Memory B cell (primary cell): ENCODE measurements around the gene PRR13.

ENCODE experiments used
- ATAC-seq: fragments of 150-1000 bp; cut with Tn5 transposase; 2 replicates; pipeline ENCODE4 v1.10.0; 2021; ENCODE audit warnings: low read depth, mild to moderate bottlenecking, moderate library complexity
- DNase-seq, 2 donors: peaks; one replicate each; pipeline ENCODE4 v3.0.0; 2022; ENCODE audit warnings: low spot score in 2 of 2
- H3K27ac Mint-ChIP-seq: one replicate; pipeline ENCODE4 v1.8.0; 2022; ENCODE audit warnings: mild to moderate bottlenecking, moderate library complexity, mixed read lengths
- H3K27me3 Mint-ChIP-seq: one replicate; pipeline ENCODE4 v1.8.0; 2022; ENCODE audit warnings: mixed read lengths
- H3K36me3 Mint-ChIP-seq: one replicate; pipeline ENCODE4 v1.8.0; 2022; ENCODE audit warnings: mild to moderate bottlenecking, mixed read lengths
- H3K4me1 Mint-ChIP-seq: one replicate; pipeline ENCODE4 v1.8.0; 2022; ENCODE audit warnings: mixed read lengths
- H3K4me3 Mint-ChIP-seq: one replicate; pipeline ENCODE4 v1.8.0; 2022; ENCODE audit warnings: mild to moderate bottlenecking, moderate library complexity, mixed read lengths
- H3K9me3 Mint-ChIP-seq: one replicate; pipeline ENCODE4 v1.8.0; 2022; ENCODE audit warnings: mixed read lengths

Gene PRR13

GRCh38 chr12:53453953-53454640 is 12.6 kb downstream of the PRR13 start:
- Mint-ChIP-seq H3K4me3 (no peak overlapping the region), H3K9me3 (no peaks in the 10 kb centered on the region), H3K4me1 (peaks cover 20% of the 10 kb centered on the region), H3K27me3 (no peaks in the 10 kb centered on the region), H3K27ac (no peak overlapping the region), H3K36me3 (peaks cover 14% of the 10 kb centered on the region)
- no peak for DNase-seq
- no peak for ATAC-seq

- Mint-ChIP-seq H3K9me3 (no peaks in the 10 kb centered on the region), H3K4me3 (no peak overlapping the region), H3K27ac (no peak overlapping the region), H3K4me1 (peaks cover 21% of the 10 kb centered on the region), H3K36me3 (peaks cover 16% of the 10 kb centered on the region), H3K27me3 (no peaks in the 10 kb centered on the region)
- ATAC-seq = no peak
- no peak for DNase-seq
Observed at GRCh38 chr12:53454707-53455106, 13.2 kb downstream of the PRR13 start.

GRCh38 chr12:53456654-53457366 is 15.3 kb downstream of the PRR13 start:
- no peak overlapping the region for H3K27ac Mint-ChIP-seq

GRCh38 chr12:53459097-53459496 is 17.6 kb downstream of the PRR13 start:
- DNase-seq (no peak), ATAC-seq (no peak)
- no peak overlapping the region for H3K27ac Mint-ChIP-seq
- H3K4me1 Mint-ChIP-seq = peaks cover 15% of the 10 kb centered on the region
- no peaks in the 10 kb centered on the region for H3K9me3 Mint-ChIP-seq
- H3K4me3 Mint-ChIP-seq = no peak overlapping the region
- no peaks in the 10 kb centered on the region for H3K27me3 Mint-ChIP-seq
- H3K36me3 Mint-ChIP-seq = peaks cover 36% of the 10 kb centered on the region

More at GRCh38 chr12:53456654-53457366, 15.3 kb downstream of the PRR13 start:
- H3K4me1 Mint-ChIP-seq = peaks cover 23% of the 10 kb centered on the region
- peaks cover 29% of the 10 kb centered on the region for H3K36me3 Mint-ChIP-seq
- H3K27me3 Mint-ChIP-seq = no peaks in the 10 kb centered on the region
- ATAC-seq (no peak), DNase-seq (no peak)
- H3K9me3 Mint-ChIP-seq = no peaks in the 10 kb centered on the region
- H3K4me3 Mint-ChIP-seq = no peak overlapping the region

GRCh38 chr12:53461059-53461458 is 19.5 kb downstream of the PRR13 start:
- no peak for DNase-seq
- peaks cover 38% of the 10 kb centered on the region for H3K36me3 Mint-ChIP-seq
- ATAC-seq = no peak
- H3K4me3 Mint-ChIP-seq = no peak overlapping the region
- H3K9me3 Mint-ChIP-seq = no peaks in the 10 kb centered on the region
- H3K27me3 Mint-ChIP-seq = no peaks in the 10 kb centered on the region
- H3K27ac Mint-ChIP-seq = peak overlapping the region; percentile 35
- peaks cover 12% of the 10 kb centered on the region for H3K4me1 Mint-ChIP-seq

GRCh38 chr12:53461591-53461990 is 20.1 kb downstream of the PRR13 start:
- Mint-ChIP-seq H3K9me3 (no peaks in the 10 kb centered on the region), H3K27ac (no peak overlapping the region), H3K27me3 (no peaks in the 10 kb centered on the region), H3K4me3 (no peak overlapping the region), H3K36me3 (peaks cover 42% of the 10 kb centered on the region), H3K4me1 (peaks cover 13% of the 10 kb centered on the region)
- ATAC-seq (no peak), DNase-seq (no peak)

- no peak overlapping the region for H3K27ac Mint-ChIP-seq
- H3K9me3 Mint-ChIP-seq = no peaks in the 10 kb centered on the region
- H3K4me1 Mint-ChIP-seq = peaks cover 18% of the 10 kb centered on the region
- no peak for ATAC-seq
- H3K27me3 Mint-ChIP-seq = no peaks in the 10 kb centered on the region
- no peak for DNase-seq
- H3K4me3 Mint-ChIP-seq = no peak overlapping the region
- peaks cover 49% of the 10 kb centered on the region for H3K36me3 Mint-ChIP-seq
Observed at GRCh38 chr12:53462935-53463334, 21.4 kb downstream of the PRR13 start.

GRCh38 chr12:53463802-53464560 is 22.4 kb downstream of the PRR13 start:
- H3K27me3 Mint-ChIP-seq = no peaks in the 10 kb centered on the region
- H3K27ac Mint-ChIP-seq = peak overlapping the region; percentile 40
- ATAC-seq (no peak), DNase-seq (no peak)
- peaks cover 18% of the 10 kb centered on the region for H3K4me1 Mint-ChIP-seq
- no peaks in the 10 kb centered on the region for H3K9me3 Mint-ChIP-seq
- H3K36me3 Mint-ChIP-seq = peaks cover 52% of the 10 kb centered on the region
- no peak overlapping the region for H3K4me3 Mint-ChIP-seq

GRCh38 chr12:53464685-53465418 is 23.3 kb downstream of the PRR13 start:
- H3K27me3 Mint-ChIP-seq = no peaks in the 10 kb centered on the region
- no peaks in the 10 kb centered on the region for H3K9me3 Mint-ChIP-seq
- ATAC-seq (no peak), DNase-seq (no peak)
- peaks cover 16% of the 10 kb centered on the region for H3K4me1 Mint-ChIP-seq
- no peak overlapping the region for H3K27ac Mint-ChIP-seq
- no peak overlapping the region for H3K4me3 Mint-ChIP-seq
- peaks cover 50% of the 10 kb centered on the region for H3K36me3 Mint-ChIP-seq

- Mint-ChIP-seq H3K36me3 (peaks cover 43% of the 10 kb centered on the region), H3K27me3 (no peaks in the 10 kb centered on the region), H3K4me1 (peaks cover 15% of the 10 kb centered on the region), H3K27ac (no peak overlapping the region), H3K4me3 (no peak overlapping the region), H3K9me3 (no peaks in the 10 kb centered on the region)
- DNase-seq (no peak), ATAC-seq (no peak)
Observed at GRCh38 chr12:53465679-53466078, 24.1 kb downstream of the PRR13 start.

- no peaks in the 10 kb centered on the region for H3K9me3 Mint-ChIP-seq
- peaks cover 41% of the 10 kb centered on the region for H3K36me3 Mint-ChIP-seq
- no peak overlapping the region for H3K27ac Mint-ChIP-seq
- no peak overlapping the region for H3K4me3 Mint-ChIP-seq
- peaks cover 13% of the 10 kb centered on the region for H3K4me1 Mint-ChIP-seq
- ATAC-seq (no peak), DNase-seq (no peak)
- no peaks in the 10 kb centered on the region for H3K27me3 Mint-ChIP-seq
Observed at GRCh38 chr12:53466640-53467039, 25.1 kb downstream of the PRR13 start.

GRCh38 chr12:53467082-53467481 is 25.5 kb downstream of the PRR13 start:
- no peaks in the 10 kb centered on the region for H3K27me3 Mint-ChIP-seq
- no peak overlapping the region for H3K4me3 Mint-ChIP-seq
- ATAC-seq (no peak), DNase-seq (no peak)
- no peak overlapping the region for H3K27ac Mint-ChIP-seq
- peaks cover 46% of the 10 kb centered on the region for H3K36me3 Mint-ChIP-seq
- peaks cover 13% of the 10 kb centered on the region for H3K4me1 Mint-ChIP-seq
- no peaks in the 10 kb centered on the region for H3K9me3 Mint-ChIP-seq

- ATAC-seq = no peak
- peaks cover 13% of the 10 kb centered on the region for H3K4me1 Mint-ChIP-seq
Observed at GRCh38 chr12:53467880-53468279, 26.3 kb downstream of the PRR13 start.

GRCh38 chr12:53468282-53468681 is 26.7 kb downstream of the PRR13 start:
- Mint-ChIP-seq H3K9me3 (no peaks in the 10 kb centered on the region), H3K36me3 (peaks cover 45% of the 10 kb centered on the region), H3K4me1 (peaks cover 13% of the 10 kb centered on the region), H3K4me3 (no peak overlapping the region), H3K27ac (no peak overlapping the region), H3K27me3 (no peaks in the 10 kb centered on the region)
- ATAC-seq = no peak
- DNase-seq = no peak

More at GRCh38 chr12:53467880-53468279, 26.3 kb downstream of the PRR13 start:
- no peak overlapping the region for H3K4me3 Mint-ChIP-seq
- peaks cover 47% of the 10 kb centered on the region for H3K36me3 Mint-ChIP-seq
- no peak for DNase-seq
- no peak overlapping the region for H3K27ac Mint-ChIP-seq
- no peaks in the 10 kb centered on the region for H3K9me3 Mint-ChIP-seq
- H3K27me3 Mint-ChIP-seq = no peaks in the 10 kb centered on the region
